ENCODE measurements around the gene VDR. TPM values are rescaled to one million over a fixed set of nuclear protein-coding genes. Genes with fewer than 3 reads are reported as not detected.

The VDR gene
- polyA plus RNA-seq, 4 donors: 3.0 to 5.7 (median 3.6) TPM

- no peak for DNase-seq (ENCODE audit: low read depth in 4 of 4, low spot score in 2 of 4)
These were observed 8.8 kb downstream of the VDR start for GRCh38 chr12:47896022-47896421.

- DNase-seq (ENCODE audit: low read depth in 4 of 4, low spot score in 2 of 4): no peak
These were observed 10.1 kb downstream of the VDR start for GRCh38 chr12:47894652-47895051.

GRCh38 chr12:47894068-47894467, 10.7 kb downstream of the VDR start:
- no peak for DNase-seq (ENCODE audit: low read depth in 4 of 4, low spot score in 2 of 4)

GRCh38 chr12:47892819-47893218, 12.0 kb downstream of the VDR start:
- no peak for DNase-seq (ENCODE audit: low read depth in 4 of 4, low spot score in 2 of 4)

- DNase-seq (ENCODE audit: low read depth in 4 of 4, low spot score in 2 of 4): no peak
These were observed 13.4 kb downstream of the VDR start for GRCh38 chr12:47891356-47891755.

GRCh38 chr12:47889040-47889439, 15.8 kb downstream of the VDR start:
- no peak for DNase-seq (ENCODE audit: low read depth in 4 of 4, low spot score in 2 of 4)

GRCh38 chr12:47888153-47888819, 16.5 kb downstream of the VDR start:
- no peak for DNase-seq (ENCODE audit: low read depth in 4 of 4, low spot score in 2 of 4)

GRCh38 chr12:47887529-47887928, 17.3 kb downstream of the VDR start:
- DNase-seq (ENCODE audit: low read depth in 4 of 4, low spot score in 2 of 4): no peak

- DNase-seq (ENCODE audit: low read depth in 4 of 4, low spot score in 2 of 4): no peak
These were observed 18.1 kb downstream of the VDR start for GRCh38 chr12:47886510-47887240.

GRCh38 chr12:47885566-47885965, 19.2 kb downstream of the VDR start:
- no peak for DNase-seq (ENCODE audit: low read depth in 4 of 4, low spot score in 2 of 4)

GRCh38 chr12:47885012-47885501, 19.7 kb downstream of the VDR start:
- DNase-seq (ENCODE audit: low read depth in 4 of 4, low spot score in 2 of 4): no peak

- DNase-seq (ENCODE audit: low read depth in 4 of 4, low spot score in 2 of 4): no peak
These were observed 20.3 kb downstream of the VDR start for GRCh38 chr12:47884501-47884900.

GRCh38 chr12:47883663-47884195, 21.1 kb downstream of the VDR start:
- no peak for DNase-seq (ENCODE audit: low read depth in 4 of 4, low spot score in 2 of 4)

GRCh38 chr12:47882781-47883546, 21.8 kb downstream of the VDR start:
- no peak for DNase-seq (ENCODE audit: low read depth in 4 of 4, low spot score in 2 of 4)

GRCh38 chr12:47881826-47882427, 22.9 kb downstream of the VDR start:
- no peak for DNase-seq (ENCODE audit: low read depth in 4 of 4, low spot score in 2 of 4)

- DNase-seq (ENCODE audit: low read depth in 4 of 4, low spot score in 2 of 4): no peak
These were observed 23.7 kb downstream of the VDR start for GRCh38 chr12:47881051-47881450.

GRCh38 chr12:47878918-47879481, 25.8 kb downstream of the VDR start:
- DNase-seq (ENCODE audit: low read depth in 4 of 4, low spot score in 2 of 4): no peak

- DNase-seq (ENCODE audit: low read depth in 4 of 4, low spot score in 2 of 4): no peak
These were observed 26.4 kb downstream of the VDR start for GRCh38 chr12:47878293-47878917.

GRCh38 chr12:47877081-47877480, 27.7 kb downstream of the VDR start:
- no peak for DNase-seq (ENCODE audit: low read depth in 4 of 4, low spot score in 2 of 4)

- DNase-seq (ENCODE audit: low read depth in 4 of 4, low spot score in 2 of 4): no peak
These were observed 28.3 kb downstream of the VDR start for GRCh38 chr12:47876440-47876960.
